NCI-H748 treated with DMSO at 0.1 percent for 48 hours (cell line): ENCODE measurements around the gene CBS.
"Not testable (repeated sequence)": the region's sequence is repeated elsewhere in the genome, so short reads cannot be mapped to it uniquely, and the experiment has no call there.

Experiments
- DNase-seq: peaks from one replicate; lab custom pipeline; 2025; lab: John Stamatoyannopoulos, UW

Gene CBS

DNA sequence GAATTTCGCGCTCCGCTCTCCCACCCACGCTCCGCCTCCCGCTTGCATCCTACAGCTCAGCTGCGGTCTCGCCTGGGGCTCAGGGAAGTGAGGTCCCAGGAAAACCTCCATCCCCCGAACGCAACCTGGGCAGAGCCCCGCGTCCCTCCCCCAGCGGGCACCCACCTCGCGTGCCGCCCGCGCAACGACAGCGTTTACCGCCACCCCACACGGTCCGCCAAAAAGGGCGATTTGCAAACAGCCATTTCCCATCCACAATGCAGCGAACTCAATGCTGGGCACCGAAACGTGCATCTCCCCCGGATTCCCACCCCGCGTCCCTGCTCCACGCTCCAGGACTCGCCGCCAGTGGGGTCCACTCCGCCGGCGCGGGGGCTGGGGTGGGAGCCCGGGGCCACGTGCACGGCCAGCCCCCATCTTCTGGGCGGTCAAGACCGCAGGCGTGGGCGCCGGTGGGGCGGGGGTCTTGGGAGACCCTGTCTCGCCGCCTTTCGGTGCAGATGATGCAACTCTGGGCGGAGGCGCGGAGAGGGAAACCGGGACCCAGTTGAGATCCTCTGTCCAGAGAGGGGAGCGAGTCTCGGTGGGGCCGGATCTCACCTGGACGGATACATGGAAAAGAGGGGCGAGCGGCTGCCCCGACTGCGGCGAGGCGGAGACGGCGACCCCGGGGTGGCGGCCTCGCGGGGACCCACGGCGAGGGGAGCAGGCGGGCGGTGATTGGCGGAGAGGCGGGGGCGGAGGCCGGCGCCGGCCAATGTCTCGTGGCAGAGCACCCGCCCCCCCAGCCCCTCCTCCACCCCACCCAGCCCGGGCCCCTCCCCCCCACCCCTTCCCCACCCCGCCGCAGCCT, at the start of gene CBS:
TSS of gene CBS (minus strand) at position 666 of the 853 bp plus-strand sequence. CDS start 3,642 bp downstream, outside the sequence.
- not testable (repeated sequence) for DNase-seq

GRCh38 chr21:43115956-43116355, 40.3 kb upstream of the CBS start:
- DNase-seq: not testable (repeated sequence)

DNA sequence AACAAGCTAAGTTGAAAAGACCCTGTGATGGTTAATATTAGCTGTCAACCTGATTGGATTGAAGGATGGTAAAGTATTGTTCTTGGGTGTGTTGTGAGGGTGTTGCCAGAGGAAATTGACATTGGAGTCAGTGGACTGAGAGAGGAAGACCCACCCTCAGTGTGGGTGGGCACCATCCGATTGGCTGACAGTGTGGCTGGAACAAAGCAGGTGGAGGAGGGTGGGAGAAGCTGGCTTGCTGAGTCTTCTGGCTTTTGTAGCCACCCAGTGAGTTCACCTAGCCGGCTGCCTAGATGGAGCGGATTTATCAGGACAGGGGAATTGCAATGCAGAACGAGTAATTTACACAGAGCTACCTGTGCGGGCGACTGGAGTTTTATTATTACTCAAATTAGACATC, 38.8 kb upstream of the CBS start:
- DNase-seq: not testable (repeated sequence)

DNA sequence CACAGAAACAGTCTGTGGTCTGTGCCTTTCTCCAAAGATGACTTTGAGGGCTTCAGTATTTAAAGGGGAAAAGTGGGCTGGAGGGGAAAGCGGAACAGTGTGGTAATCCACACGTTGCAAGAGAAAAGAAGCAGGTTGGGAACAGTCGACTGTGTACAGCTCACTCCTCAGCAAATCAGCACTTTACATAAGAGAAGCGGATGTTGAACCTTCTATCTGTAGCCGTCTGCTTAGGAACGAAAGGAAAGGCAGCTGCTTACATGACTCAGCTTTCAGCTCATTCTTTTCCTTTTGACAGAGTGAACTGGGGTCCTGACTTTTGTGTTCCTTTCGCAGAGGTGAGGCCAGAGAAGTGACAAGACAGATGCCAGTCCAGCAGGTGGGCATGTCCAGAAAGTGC, 33.4 kb upstream of the CBS start:
- not testable (repeated sequence) for DNase-seq

DNA sequence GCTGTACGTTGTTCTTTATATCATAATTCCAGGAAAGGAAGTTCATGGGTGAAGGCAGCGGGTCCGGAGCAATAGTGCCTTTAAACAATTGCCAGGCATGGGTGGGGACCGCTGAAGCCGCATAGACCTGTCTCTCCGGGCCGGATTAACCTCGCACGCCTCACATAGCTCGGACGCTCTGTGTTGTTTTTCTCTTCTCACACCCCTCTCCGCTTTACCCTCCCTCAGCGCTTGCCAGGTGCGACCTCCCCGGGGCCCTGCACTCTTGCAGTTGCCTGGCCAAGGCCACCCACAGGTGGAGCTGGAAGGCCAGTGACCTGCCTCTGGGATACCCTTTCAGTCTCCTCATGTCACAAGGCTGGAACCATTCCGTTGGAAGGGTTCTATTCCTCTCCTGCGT, 32.5 kb upstream of the CBS start:
- DNase-seq: not testable (repeated sequence)

- not testable (repeated sequence) for DNase-seq
These were observed 32.1 kb upstream of the CBS start for GRCh38 chr21:43107794-43108137.

GRCh38 chr21:43106965-43107793, 31.5 kb upstream of the CBS start, which contains the start of gene U2AF1:
U2AF1 (minus strand) TSS chr21:43107570; CDS start chr21:43107494, 76 bp downstream.
- DNase-seq: not testable (repeated sequence)

DNA sequence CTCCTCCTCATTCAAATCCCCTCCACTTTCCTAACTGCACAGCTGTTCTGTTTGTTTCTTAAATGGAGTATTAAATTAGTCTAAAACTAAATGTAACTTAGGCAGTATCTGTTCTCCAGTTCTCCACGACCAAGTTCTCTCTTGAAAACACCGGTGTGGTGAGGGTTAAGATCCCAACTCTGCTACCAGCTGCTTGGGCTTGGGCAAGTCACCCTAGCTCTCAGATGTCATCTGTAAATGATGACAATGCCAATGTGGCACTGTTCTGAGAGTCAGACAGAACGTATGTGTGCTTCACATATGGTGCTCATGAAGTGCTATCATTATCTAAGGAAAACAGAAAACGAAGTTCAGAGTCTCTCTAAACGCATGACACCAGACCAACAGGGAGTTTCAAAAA, 29.0 kb upstream of the CBS start:
- not testable (repeated sequence) for DNase-seq

DNA sequence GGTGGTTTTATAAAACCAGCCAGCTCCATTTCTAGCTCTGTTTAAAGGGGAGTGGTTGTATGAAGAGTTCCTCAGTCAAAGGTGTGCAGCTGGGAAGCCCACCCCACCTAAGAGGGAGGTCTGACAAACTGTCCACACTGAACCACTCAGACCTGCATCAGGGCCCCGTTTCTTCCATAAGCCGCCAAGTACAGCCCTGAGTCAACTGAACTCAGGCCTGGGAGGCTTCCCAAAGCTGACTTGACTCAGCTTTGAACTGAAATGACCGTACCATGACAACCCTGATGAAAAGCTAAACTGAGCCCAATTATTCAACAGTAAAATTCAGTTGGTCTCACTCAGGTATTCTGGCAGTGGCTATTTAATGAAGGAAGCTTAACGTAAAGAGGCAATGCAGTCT, 26.6 kb upstream of the CBS start:
- DNase-seq: not testable (repeated sequence)

GRCh38 chr21:43101676-43102075, 26.0 kb upstream of the CBS start:
- DNase-seq: not testable (repeated sequence)

- DNase-seq: not testable (repeated sequence)
These were observed 25.4 kb upstream of the CBS start for GRCh38 chr21:43101000-43101399.

GRCh38 chr21:43091979-43092614, 16.5 kb upstream of the CBS start:
- DNase-seq: not testable (repeated sequence)

- not testable (repeated sequence) for DNase-seq
These were observed 15.3 kb upstream of the CBS start for GRCh38 chr21:43090947-43091346.

DNA sequence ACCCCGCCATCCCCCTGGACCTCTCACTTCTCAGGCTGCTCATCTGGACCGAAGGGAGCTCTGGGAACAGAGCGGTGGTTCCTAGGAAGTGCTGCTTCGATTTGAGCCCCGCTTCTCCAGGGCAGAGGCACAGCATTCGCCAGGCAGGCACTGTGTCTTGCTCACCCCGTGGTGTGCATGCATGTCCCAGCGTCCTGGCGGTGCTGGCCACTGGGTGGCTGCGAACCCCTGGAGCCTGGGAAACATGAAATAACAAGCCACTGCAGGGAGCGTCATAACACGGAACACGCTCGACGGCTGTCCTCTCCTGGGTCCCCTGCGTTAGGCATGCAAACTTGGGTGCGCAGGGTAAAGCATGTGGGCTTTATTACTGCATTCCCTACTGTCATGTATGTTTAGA, 13.8 kb upstream of the CBS start:
- not testable (repeated sequence) for DNase-seq

DNA sequence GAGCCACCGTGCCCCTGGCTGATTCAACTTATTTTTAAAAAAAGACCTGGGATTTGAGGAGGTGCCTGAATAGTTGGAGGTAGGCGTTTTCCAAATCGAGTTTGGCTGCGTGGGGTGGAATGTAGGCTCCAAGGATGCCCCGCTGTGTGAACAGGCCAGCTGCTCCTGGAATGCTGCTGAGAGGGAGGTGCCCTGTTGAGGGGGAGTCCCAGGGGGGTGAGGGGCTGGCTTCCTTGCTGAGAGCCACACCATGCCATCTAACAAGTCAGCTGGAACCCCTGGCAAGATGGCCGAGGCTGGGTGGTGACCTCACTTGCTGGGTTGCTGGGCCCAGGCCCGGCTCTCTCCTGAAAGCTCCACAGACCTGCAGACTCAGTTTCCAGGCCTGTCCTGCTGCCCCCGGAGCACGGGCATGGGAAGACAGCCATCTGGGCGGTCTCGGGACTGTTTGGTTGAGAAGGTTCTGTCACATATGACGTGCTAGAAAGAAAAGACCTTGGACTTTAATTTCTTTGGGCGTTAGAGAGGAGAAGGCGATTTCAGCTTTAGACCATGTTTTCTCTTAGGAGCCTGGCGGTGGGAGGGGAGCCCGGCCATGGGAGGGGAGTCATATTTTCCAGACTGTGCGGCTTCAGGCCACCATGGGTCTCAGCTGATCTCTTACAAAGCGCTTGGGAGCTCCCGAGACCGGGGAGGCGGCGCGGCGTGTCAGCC, 7.1 kb upstream of the CBS start:
- not testable (repeated sequence) for DNase-seq

GRCh38 chr21:43076643-43077042, 1.0 kb upstream of the CBS start:
- not testable (repeated sequence) for DNase-seq

DNA sequence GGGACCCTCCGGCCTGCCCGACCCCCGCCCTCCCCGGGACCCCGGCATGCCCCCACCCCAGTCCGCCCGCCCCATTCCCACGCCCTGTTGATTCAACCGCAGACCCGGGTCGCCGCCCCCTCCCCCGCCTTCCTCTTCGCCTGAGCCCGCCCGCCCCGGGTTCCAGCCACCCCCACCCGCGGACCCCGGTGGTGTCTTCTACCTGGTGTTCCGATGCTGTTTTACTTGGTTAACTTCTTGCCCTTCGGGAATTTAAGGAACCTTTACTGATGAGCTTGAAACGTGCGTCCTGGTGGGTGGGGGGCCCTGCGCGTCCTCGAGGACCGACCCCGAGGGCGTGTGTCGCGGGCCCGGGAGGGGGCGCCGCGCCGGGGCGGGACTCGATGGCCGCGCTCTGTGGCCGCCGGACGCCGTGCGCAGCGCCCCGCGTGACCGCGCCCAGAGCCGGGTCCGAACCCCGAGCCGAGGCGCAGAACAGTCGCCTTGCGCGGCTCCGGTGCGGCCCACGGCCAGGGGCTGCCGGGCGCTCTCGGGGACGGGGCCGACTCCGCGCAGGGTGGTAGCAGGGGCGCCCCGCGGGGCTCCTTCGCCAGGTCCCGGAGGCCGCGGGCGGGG, 495 bp upstream of the CBS start:
- DNase-seq: not testable (repeated sequence)

DNA sequence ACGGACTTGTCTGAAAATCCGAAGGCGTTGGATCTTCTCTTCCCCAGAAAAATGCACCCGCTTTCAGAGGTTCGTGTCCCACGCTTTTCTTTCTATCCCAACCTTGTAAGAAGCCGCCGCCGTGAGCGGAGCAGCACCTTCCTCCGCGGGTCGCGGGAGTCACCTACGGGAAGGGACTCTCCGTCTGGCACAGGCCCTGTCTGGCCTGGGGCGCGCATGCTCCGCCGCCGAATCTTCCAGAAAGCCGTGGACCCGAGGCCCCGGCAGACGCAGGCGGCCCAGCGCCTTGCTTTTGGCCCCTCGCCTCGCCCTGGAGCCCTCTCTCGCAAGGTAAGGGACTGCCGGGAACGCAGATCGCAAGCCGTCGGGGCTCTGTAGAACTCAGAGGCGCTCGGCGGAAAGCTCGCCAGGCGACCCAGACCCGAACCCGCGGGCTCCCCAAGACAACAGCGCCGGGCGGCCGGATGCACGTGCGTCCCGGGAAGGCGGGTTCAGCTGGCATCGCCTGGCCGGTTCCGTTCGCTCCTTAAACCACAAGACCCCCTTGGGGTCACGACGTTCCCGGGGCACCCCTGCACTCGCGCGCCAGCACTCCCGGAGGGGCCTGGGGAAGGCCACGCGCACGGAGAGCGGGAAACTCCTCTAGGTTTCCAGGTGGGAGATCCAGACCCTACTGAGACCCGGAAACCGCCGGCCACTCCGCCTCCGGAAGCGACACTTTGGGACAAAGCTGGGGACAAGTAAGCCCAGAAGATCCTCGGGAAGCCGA, 1.1 kb downstream of the CBS start:
- DNase-seq: not testable (repeated sequence)

DNA sequence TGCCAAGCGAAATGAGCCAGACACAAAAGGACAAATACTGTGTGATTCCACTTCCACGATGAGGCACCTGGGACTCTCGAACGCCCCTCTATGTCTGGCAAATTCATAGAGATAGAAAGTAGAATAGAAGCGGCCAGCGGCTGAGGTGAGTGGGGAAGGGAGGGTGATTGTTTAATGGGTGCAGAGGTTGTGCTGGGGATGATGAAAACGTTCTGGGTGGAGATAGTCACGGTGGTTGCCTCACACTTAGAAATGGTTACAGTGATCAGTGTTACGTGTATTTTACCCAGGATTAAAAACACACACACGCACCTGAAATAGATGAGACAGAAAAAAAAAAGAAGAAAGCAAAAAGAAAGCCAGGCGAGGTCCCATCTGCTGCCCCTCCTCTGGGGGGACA, 2.9 kb downstream of the CBS start:
- not testable (repeated sequence) for DNase-seq

DNA sequence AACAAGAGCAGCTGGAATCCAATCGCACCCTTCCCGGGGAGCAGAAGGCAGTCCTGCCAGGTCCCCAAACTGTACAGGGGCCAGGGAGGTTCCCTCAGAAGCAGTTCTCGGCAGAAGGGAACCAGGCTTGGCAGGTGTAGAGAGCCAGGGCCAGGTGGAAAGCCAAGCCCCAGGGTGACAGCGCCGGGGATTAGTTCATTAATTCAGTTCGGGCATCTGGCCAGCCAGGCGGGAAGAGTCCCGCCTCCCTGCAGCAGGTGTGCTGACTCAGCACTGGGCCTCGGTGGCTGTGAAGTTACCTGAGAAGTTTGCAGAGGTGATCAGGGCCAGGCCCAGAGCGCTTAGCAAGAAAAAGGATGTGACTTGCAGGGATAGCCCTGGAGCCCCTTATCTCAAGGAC, 6.0 kb downstream of the CBS start:
- DNase-seq: not testable (repeated sequence)
